Vagina (tissue), 2 donors: ENCODE data around the gene EP300. TPM values are rescaled to one million over a fixed set of nuclear protein-coding genes. Genes with fewer than 3 reads are reported as not detected.

Source experiments
- DNase-seq, 2 donors: peaks; one replicate each; pipeline ENCODE4 v3.0.0-alpha.2; 2017; ENCODE audit errors: extremely low spot score in 2 of 2
- H3K27ac ChIP-seq: fragments of 200-600 bp; sonication (generic); one replicate; pipeline ENCODE4 v1.5.1; 2019
- H3K27me3 ChIP-seq: fragments of 200-600 bp; sonication (generic); one replicate; pipeline ENCODE4 v1.5.1; 2019
- H3K36me3 ChIP-seq, 2 donors: fragments of 200-600 bp; sonication (generic); one replicate each; pipeline ENCODE4 v1.5.1; 2017 to 2019
- H3K4me1 ChIP-seq: fragments of 200-600 bp; sonication (generic); one replicate; pipeline ENCODE4 v1.5.1; 2019
- H3K4me3 ChIP-seq, 2 donors: fragments of 200-600 bp; sonication (generic); 1 replicate in 1 of 2; 2 replicates in 1 of 2; pipeline ENCODE4 v1.5.1; 2016 to 2019
- H3K9me3 ChIP-seq: fragments of 200-600 bp; sonication (generic); one replicate; pipeline ENCODE4 v1.5.1; 2019
- CTCF ChIP-seq, 3 experiments: fragments of 450-650 bp in 2 of 3; fragments of 200-600 bp in 1 of 3; sonication (generic) in 1 of 3; IDR thresholded peaks; one replicate each; pipeline ENCODE4 v1.5.1; 2017 to 2019; ENCODE audit warnings: antibody characterized with exemption in 3 of 3, mild to moderate bottlenecking in 2 of 3, moderate library complexity in 2 of 3
- POLR2A ChIP-seq, 2 donors: fragments of 450-650 bp; IDR thresholded peaks; one replicate each; pipeline ENCODE4 v1.6.1; 2017; ENCODE audit warnings: antibody characterized with exemption in 2 of 2, mild to moderate bottlenecking in 2 of 2, moderate library complexity in 2 of 2
- POLR2AphosphoS5 ChIP-seq, 2 donors: sonication (generic); formaldehyde crosslinking; IDR thresholded peaks; one replicate each; pipeline ENCODE4 v1.9.0; 2017; ENCODE audit warnings: antibody characterized with exemption in 2 of 2, mild to moderate bottlenecking in 2 of 2, low read depth in 1 of 2; ENCODE audit not compliant: insufficient read depth in 1 of 2
- intact Hi-C: fragments of 100-400 bp; cut with DNase I; formaldehyde crosslinking; loops from one replicate; pipeline ENCODE4 v1.15.1; 2023
- total RNA-seq: library from RNA; depleted of rRNA; stranded (reverse); fragments of >200 nt; gene quantifications from one replicate; pipeline ENCODE4 v1.2.3, GENCODE V29; 2016

EP300 gene
- total RNA-seq, 1 donor from 2014 or later, result 99.9 TPM

DNA sequence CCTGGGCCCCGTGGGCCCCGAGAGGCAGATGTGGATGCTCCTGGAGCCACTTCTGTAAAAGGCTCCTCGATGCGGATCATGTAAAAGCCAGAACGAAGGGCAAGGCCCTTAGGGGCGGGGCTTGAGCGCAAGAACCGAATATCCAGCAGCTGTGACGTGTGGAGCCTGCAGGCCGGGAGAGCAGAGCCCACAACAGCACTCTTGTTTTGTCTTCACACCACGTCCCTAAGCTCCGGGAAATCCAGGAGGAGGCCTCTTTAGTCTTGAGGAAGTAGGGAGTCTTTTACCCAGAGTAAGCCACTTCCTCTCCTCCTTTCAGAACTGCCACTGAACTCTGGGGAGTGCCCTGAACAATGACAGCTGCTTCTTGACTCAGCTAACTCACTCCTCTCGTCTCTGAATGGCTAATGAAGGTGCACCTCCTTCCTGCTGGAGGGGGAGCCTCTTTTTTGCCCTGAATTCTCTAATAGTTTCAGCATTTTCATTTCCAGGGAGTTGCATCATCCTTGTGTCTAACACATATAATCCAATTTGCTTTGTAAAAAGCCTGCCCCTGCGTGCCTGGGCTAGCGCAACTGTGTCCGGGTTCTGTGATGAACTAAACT is 125.3 kb downstream of the EP300 start:
- no peak for TF ChIP-seq POLR2A (IDR thresholded peaks at IDR 0.05)
- TF ChIP-seq POLR2AphosphoS5 (IDR thresholded peaks at IDR 0.05; ENCODE audit: insufficient read depth in 1 of 2, low read depth in 1 of 2), result peak; percentile 60 to 69
- intact Hi-C loops, result no loop called here
- peak overlapping the region in 1 of 2 donors; percentile 19 for H3K4me3 ChIP-seq
- no peaks in the 10 kb centered on the region for H3K27me3 ChIP-seq
- no peak for DNase-seq
- H3K27ac ChIP-seq, result peak overlapping the region; percentile 53
- H3K36me3 ChIP-seq, result peaks cover 4 to 45% of the 10 kb centered on the region in 2 donors
- peaks cover 19% of the 10 kb centered on the region for H3K4me1 ChIP-seq
- no peaks in the 10 kb centered on the region for H3K9me3 ChIP-seq

DNA sequence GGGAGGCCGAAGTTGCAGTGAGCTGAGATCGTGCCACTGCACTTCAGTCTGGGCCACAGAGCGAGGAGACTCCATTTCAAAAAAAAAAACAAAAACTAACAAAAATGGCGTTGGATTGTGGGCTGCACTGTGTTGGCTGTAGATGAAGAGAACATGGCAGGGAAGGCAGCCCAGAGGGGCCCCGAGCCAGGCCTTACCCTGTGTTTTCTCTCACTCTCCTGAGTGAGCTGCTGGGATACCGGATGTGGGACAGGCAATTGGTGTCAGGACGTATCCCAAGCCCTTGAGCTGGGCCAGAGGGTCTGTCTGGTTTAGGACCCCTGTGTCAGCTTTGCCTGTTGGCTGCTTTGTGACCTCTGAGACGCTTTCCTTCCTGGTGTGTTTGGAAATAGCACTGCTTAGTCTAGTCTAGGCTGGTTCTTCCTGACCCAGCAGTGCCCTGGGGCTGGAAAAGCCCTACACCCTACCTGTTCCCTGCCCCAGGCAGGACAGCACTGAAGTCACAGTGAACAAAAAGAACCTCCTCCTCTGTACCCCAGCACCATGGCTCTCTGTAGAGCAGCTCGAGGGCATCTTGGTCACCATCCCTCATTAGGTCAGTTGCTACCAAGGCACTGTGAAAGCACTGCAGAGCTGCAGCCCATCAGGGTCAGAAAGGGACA is 130.6 kb downstream of the EP300 start:
- intact Hi-C loops, result loop anchor here (1.0 kb wide), 1 partner anchor 109 kb away; no protein-coding TSS in a partner anchor
- no peaks in the 10 kb centered on the region for H3K9me3 ChIP-seq
- peaks cover 4 to 75% of the 10 kb centered on the region in 2 donors for H3K36me3 ChIP-seq

DNA sequence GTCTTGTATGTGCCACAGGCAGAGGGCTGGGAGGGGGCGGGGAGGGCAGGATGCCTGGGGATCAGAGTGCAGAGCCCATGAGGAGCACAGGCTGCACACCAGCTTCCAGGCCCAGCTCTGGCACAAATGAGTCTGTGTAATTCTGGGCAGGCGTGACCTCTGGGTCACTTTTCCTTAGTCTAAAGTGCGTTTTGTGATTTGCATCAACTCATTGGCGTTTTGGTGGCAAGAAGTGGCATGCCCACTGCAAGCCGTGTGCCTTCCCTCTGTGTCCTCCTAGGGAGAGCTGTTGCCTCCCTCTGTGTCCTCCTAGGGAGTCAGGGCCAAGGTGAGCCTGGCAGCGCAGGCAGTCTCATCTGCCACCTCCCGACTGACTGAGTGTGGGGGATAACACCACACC is 131.1 kb downstream of the EP300 start:
- intact Hi-C loops, result loop anchor here (1.0 kb wide), 1 partner anchor 109 kb away; no protein-coding TSS in a partner anchor
- no peak overlapping the region for H3K4me3 ChIP-seq

More for the DNA sequence above, 130.6 kb downstream of the EP300 start:
- H3K27me3 ChIP-seq, result no peaks in the 10 kb centered on the region
- no peak for DNase-seq
- H3K4me1 ChIP-seq, result peaks cover 3% of the 10 kb centered on the region
- no peak for TF ChIP-seq CTCF (IDR thresholded peaks at IDR 0.05)
- no peak for TF ChIP-seq POLR2AphosphoS5 (IDR thresholded peaks at IDR 0.05; ENCODE audit: insufficient read depth in 1 of 2, low read depth in 1 of 2)
- no peak for TF ChIP-seq POLR2A (IDR thresholded peaks at IDR 0.05)
- no peak overlapping the region for H3K27ac ChIP-seq
- no peak overlapping the region for H3K4me3 ChIP-seq

GRCh38 chr22:41226723-41227655 is 134.6 kb downstream of the EP300 start:
- Histone ChIP-seq H3K27me3 (no peaks in the 10 kb centered on the region), H3K36me3 (peaks cover 0 to 52% of the 10 kb centered on the region in 2 donors), H3K9me3 (no peaks in the 10 kb centered on the region), H3K4me3 (no peak overlapping the region), H3K4me1 (no peaks in the 10 kb centered on the region), H3K27ac (no peak overlapping the region)
- DNase-seq, result no peak
- TF ChIP-seq CTCF (IDR thresholded peaks at IDR 0.05) (no peak), POLR2AphosphoS5 (IDR thresholded peaks at IDR 0.05; ENCODE audit: insufficient read depth in 1 of 2, low read depth in 1 of 2) (no peak), POLR2A (IDR thresholded peaks at IDR 0.05) (no peak)
- intact Hi-C loops, result no loop called here

More for the DNA sequence above, 131.1 kb downstream of the EP300 start:
- no peak overlapping the region for H3K27ac ChIP-seq
- no peaks in the 10 kb centered on the region for H3K9me3 ChIP-seq
- H3K27me3 ChIP-seq, result no peaks in the 10 kb centered on the region
- H3K36me3 ChIP-seq, result peaks cover 4 to 76% of the 10 kb centered on the region in 2 donors
- H3K4me1 ChIP-seq, result no peaks in the 10 kb centered on the region
- DNase-seq, result no peak
- TF ChIP-seq POLR2A (IDR thresholded peaks at IDR 0.05), result no peak
- no peak for TF ChIP-seq CTCF (IDR thresholded peaks at IDR 0.05)
- TF ChIP-seq POLR2AphosphoS5 (IDR thresholded peaks at IDR 0.05; ENCODE audit: insufficient read depth in 1 of 2, low read depth in 1 of 2), result no peak

DNA sequence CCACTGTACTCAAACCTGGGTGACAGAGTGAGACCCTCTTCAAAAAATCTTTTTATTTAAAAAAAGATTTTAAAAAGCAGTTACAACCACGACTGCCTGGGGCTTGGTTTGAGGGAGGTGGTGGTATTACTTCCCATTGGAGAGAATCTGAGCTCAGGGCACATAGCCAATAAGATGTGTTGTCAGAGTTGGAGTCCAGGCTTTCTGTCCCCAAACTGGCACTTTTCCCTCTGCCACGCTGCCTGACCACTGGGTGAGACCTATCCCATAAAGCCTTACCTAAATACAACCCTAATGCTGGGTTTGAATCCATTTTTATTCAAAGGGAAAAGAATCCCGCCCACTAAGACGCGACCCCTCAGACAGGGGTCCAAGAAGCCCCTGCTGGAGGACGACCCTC is 136.8 kb downstream of the EP300 start:
- Histone ChIP-seq H3K27ac (no peak overlapping the region), H3K4me1 (no peaks in the 10 kb centered on the region), H3K36me3 (peaks cover 0 to 32% of the 10 kb centered on the region in 2 donors), H3K9me3 (no peaks in the 10 kb centered on the region), H3K4me3 (no peak overlapping the region), H3K27me3 (no peaks in the 10 kb centered on the region)
- intact Hi-C loops, result no loop called here
- DNase-seq, result no peak
- TF ChIP-seq POLR2A (IDR thresholded peaks at IDR 0.05), result no peak
- TF ChIP-seq POLR2AphosphoS5 (IDR thresholded peaks at IDR 0.05; ENCODE audit: insufficient read depth in 1 of 2, low read depth in 1 of 2), result no peak
- no peak for TF ChIP-seq CTCF (IDR thresholded peaks at IDR 0.05)
